ENCODE data around the gene CNN2.
"Not testable (repeated sequence)": the region's sequence is repeated elsewhere in the genome, so short reads cannot be mapped to it uniquely, and the experiment has no call there.

Gene CNN2

GRCh38 chr19:1018932-1019615 is 7.3 kb upstream of the CNN2 start:
- in situ Hi-C loops (cut with HindIII; ENCODE audit: low pct_ligation_motif_present, low pct_unique_long_range_greater_than_20kb, low sequenced_read_pairs) = no loop called here
- no peak for DNase-seq

- in situ Hi-C loops (cut with HindIII; ENCODE audit: low pct_ligation_motif_present, low pct_unique_long_range_greater_than_20kb, low sequenced_read_pairs) = no loop called here
- no peak for DNase-seq
These were observed 6.8 kb upstream of the CNN2 start for GRCh38 chr19:1019616-1019961.

- DNase-seq = no peak
- in situ Hi-C loops (cut with HindIII; ENCODE audit: low pct_ligation_motif_present, low pct_unique_long_range_greater_than_20kb, low sequenced_read_pairs) = no loop called here
These were observed 6.2 kb upstream of the CNN2 start for GRCh38 chr19:1019980-1020867.

- in situ Hi-C loops (cut with HindIII; ENCODE audit: low pct_ligation_motif_present, low pct_unique_long_range_greater_than_20kb, low sequenced_read_pairs) = no loop called here
- peak; percentile 92 for DNase-seq
These were observed 5.5 kb upstream of the CNN2 start, which contains the start of gene TMEM259 for GRCh38 chr19:1020868-1021425. TMEM259 (minus strand) TSS chr19:1021123; CDS start chr19:1020996, 127 bp downstream.

- in situ Hi-C loops (cut with HindIII; ENCODE audit: low pct_ligation_motif_present, low pct_unique_long_range_greater_than_20kb, low sequenced_read_pairs); DNase-seq: not testable (repeated sequence)
These were observed 2.6 kb upstream of the CNN2 start for GRCh38 chr19:1023883-1024188.

- in situ Hi-C loops (cut with HindIII; ENCODE audit: low pct_ligation_motif_present, low pct_unique_long_range_greater_than_20kb, low sequenced_read_pairs) = not testable (repeated sequence)
These were observed 1.3 kb upstream of the CNN2 start for GRCh38 chr19:1025080-1025479.

GRCh38 chr19:1026783-1027649 is 608 bp downstream of the CNN2 start:
- in situ Hi-C loops (cut with HindIII; ENCODE audit: low pct_ligation_motif_present, low pct_unique_long_range_greater_than_20kb, low sequenced_read_pairs) = no loop called here
- peak; percentile 30 for DNase-seq

More at GRCh38 chr19:1025080-1025479, 1.3 kb upstream of the CNN2 start:
- DNase-seq = not testable (repeated sequence)

GRCh38 chr19:1027650-1028061 is 1.2 kb downstream of the CNN2 start:
- DNase-seq = peak; percentile 20
- in situ Hi-C loops (cut with HindIII; ENCODE audit: low pct_ligation_motif_present, low pct_unique_long_range_greater_than_20kb, low sequenced_read_pairs) = no loop called here

GRCh38 chr19:1028062-1028926 is 1.9 kb downstream of the CNN2 start:
- in situ Hi-C loops (cut with HindIII; ENCODE audit: low pct_ligation_motif_present, low pct_unique_long_range_greater_than_20kb, low sequenced_read_pairs) = no loop called here
- DNase-seq = peak; percentile 84

- DNase-seq = no peak
- in situ Hi-C loops (cut with HindIII; ENCODE audit: low pct_ligation_motif_present, low pct_unique_long_range_greater_than_20kb, low sequenced_read_pairs) = no loop called here
These were observed 6.0 kb downstream of the CNN2 start for GRCh38 chr19:1032264-1032867.

- in situ Hi-C loops (cut with HindIII; ENCODE audit: low pct_ligation_motif_present, low pct_unique_long_range_greater_than_20kb, low sequenced_read_pairs) = no loop called here
- no peak for DNase-seq
These were observed 9.7 kb downstream of the CNN2 start for GRCh38 chr19:1035998-1036621.

GRCh38 chr19:1037621-1038064 is 11.2 kb downstream of the CNN2 start:
- in situ Hi-C loops (cut with HindIII; ENCODE audit: low pct_ligation_motif_present, low pct_unique_long_range_greater_than_20kb, low sequenced_read_pairs) = no loop called here
- no peak for DNase-seq

GRCh38 chr19:1038978-1039645 is 12.7 kb downstream of the CNN2 start:
- DNase-seq = no peak
- in situ Hi-C loops (cut with HindIII; ENCODE audit: low pct_ligation_motif_present, low pct_unique_long_range_greater_than_20kb, low sequenced_read_pairs) = no loop called here

GRCh38 chr19:1039646-1040475 is 13.5 kb downstream of the CNN2 start, which contains the start of gene ABCA7:
ABCA7 (plus strand) TSS chr19:1040107; CDS start chr19:1041362, 1,255 bp downstream.
- in situ Hi-C loops (cut with HindIII; ENCODE audit: low pct_ligation_motif_present, low pct_unique_long_range_greater_than_20kb, low sequenced_read_pairs) = no loop called here
- DNase-seq = peak; percentile 96

GRCh38 chr19:1040476-1041271 is 14.3 kb downstream of the CNN2 start:
- in situ Hi-C loops (cut with HindIII; ENCODE audit: low pct_ligation_motif_present, low pct_unique_long_range_greater_than_20kb, low sequenced_read_pairs) = no loop called here
- peak; percentile 76 for DNase-seq

Measured in ACHN (cell line).